HAP-1 (cell line): ENCODE measurements around the gene PELI1.

Experiments used
- DNase-seq, 2 experiments: peaks; one replicate each; pipeline ENCODE4 v3.0.0-alpha.2; 2016 to 2020; ENCODE audit warnings: low spot score in 2 of 2
- H3K27me3 ChIP-seq: fragments of 250-450 bp; sonication (Bioruptor Pico); 2 replicates; pipeline ENCODE4 v1.5.1; 2020; ENCODE audit warnings: low read depth, mild to moderate bottlenecking, moderate library complexity
- H3K36me3 ChIP-seq: fragments of 250-450 bp; sonication (Bioruptor Pico); replicated peaks from 2 replicates; pipeline ENCODE4 v1.5.1; 2020; ENCODE audit warnings: mild to moderate bottlenecking
- H3K4me1 ChIP-seq: fragments of 250-450 bp; sonication (Bioruptor Pico); 2 replicates; pipeline ENCODE4 v1.5.1; 2020; ENCODE audit warnings: mild to moderate bottlenecking
- H3K4me3 ChIP-seq: fragments of 250-450 bp; sonication (Bioruptor Pico); 2 replicates; pipeline ENCODE4 v1.5.1; 2020; ENCODE audit warnings: mild to moderate bottlenecking, moderate library complexity
- H3K9me3 ChIP-seq: fragments of 250-450 bp; sonication (Bioruptor Pico); 2 replicates; pipeline ENCODE4 v1.5.1; 2020; ENCODE audit warnings: mild to moderate bottlenecking, moderate library complexity
- in situ Hi-C: fragments of 300-500 bp; cut with MboI; formaldehyde crosslinking; loops from 3 replicates; pipeline ENCODE4 v1.14.3; 2020; ENCODE audit warnings: low sequenced_read_pairs, inconsistent platforms, mixed read lengths

Gene PELI1

GRCh38 chr2:64168756-64169155, 24.5 kb upstream of the PELI1 start:
- H3K9me3 ChIP-seq, result no peaks in the 10 kb centered on the region

GRCh38 chr2:64168201-64168600, 24.0 kb upstream of the PELI1 start:
- H3K4me1 ChIP-seq, result peaks cover 11% of the 10 kb centered on the region
- no peaks in the 10 kb centered on the region for H3K36me3 ChIP-seq
- no peak for DNase-seq
- no peaks in the 10 kb centered on the region for H3K9me3 ChIP-seq
- in situ Hi-C loops, result no loop called here
- H3K4me3 ChIP-seq, result no peak overlapping the region
- H3K27me3 ChIP-seq, result no peaks in the 10 kb centered on the region

More at GRCh38 chr2:64168756-64169155, 24.5 kb upstream of the PELI1 start:
- no peak for DNase-seq
- H3K4me3 ChIP-seq, result no peak overlapping the region
- H3K36me3 ChIP-seq, result no peaks in the 10 kb centered on the region
- H3K4me1 ChIP-seq, result peaks cover 11% of the 10 kb centered on the region
- in situ Hi-C loops, result no loop called here
- H3K27me3 ChIP-seq, result no peaks in the 10 kb centered on the region

- peak in 1 of 2 experiments; percentile 68 for DNase-seq
- Histone ChIP-seq H3K27me3 (no peaks in the 10 kb centered on the region), H3K36me3 (no peaks in the 10 kb centered on the region), H3K4me1 (peaks cover 11% of the 10 kb centered on the region), H3K4me3 (no peak overlapping the region), H3K9me3 (no peaks in the 10 kb centered on the region)
- in situ Hi-C loops, result no loop called here
Observed at GRCh38 chr2:64166637-64167420, 22.6 kb upstream of the PELI1 start.

- in situ Hi-C loops, result no loop called here
- H3K36me3 ChIP-seq, result no peaks in the 10 kb centered on the region
- no peak overlapping the region for H3K4me3 ChIP-seq
- no peaks in the 10 kb centered on the region for H3K27me3 ChIP-seq
- no peak for DNase-seq
- H3K4me1 ChIP-seq, result peaks cover 8% of the 10 kb centered on the region
- H3K9me3 ChIP-seq, result no peaks in the 10 kb centered on the region
Observed at GRCh38 chr2:64166212-64166611, 22.0 kb upstream of the PELI1 start.

GRCh38 chr2:64165706-64166105, 21.5 kb upstream of the PELI1 start:
- in situ Hi-C loops, result no loop called here
- Histone ChIP-seq H3K27me3 (no peaks in the 10 kb centered on the region), H3K9me3 (no peaks in the 10 kb centered on the region), H3K4me3 (no peak overlapping the region), H3K4me1 (peaks cover 8% of the 10 kb centered on the region), H3K36me3 (no peaks in the 10 kb centered on the region)
- DNase-seq, result no peak

- no peak overlapping the region for H3K4me3 ChIP-seq
Observed at GRCh38 chr2:64164629-64165028, 20.4 kb upstream of the PELI1 start.

GRCh38 chr2:64162516-64162915, 18.3 kb upstream of the PELI1 start:
- in situ Hi-C loops, result no loop called here
- Histone ChIP-seq H3K9me3 (no peaks in the 10 kb centered on the region), H3K36me3 (no peaks in the 10 kb centered on the region), H3K4me1 (peaks cover 10% of the 10 kb centered on the region), H3K4me3 (no peak overlapping the region), H3K27me3 (no peaks in the 10 kb centered on the region)
- no peak for DNase-seq

More at GRCh38 chr2:64164629-64165028, 20.4 kb upstream of the PELI1 start:
- H3K4me1 ChIP-seq, result peaks cover 8% of the 10 kb centered on the region
- in situ Hi-C loops, result no loop called here
- no peaks in the 10 kb centered on the region for H3K27me3 ChIP-seq
- no peak for DNase-seq
- H3K36me3 ChIP-seq, result no peaks in the 10 kb centered on the region
- no peaks in the 10 kb centered on the region for H3K9me3 ChIP-seq

GRCh38 chr2:64157792-64158191, 13.6 kb upstream of the PELI1 start:
- no peaks in the 10 kb centered on the region for H3K9me3 ChIP-seq
- in situ Hi-C loops, result no loop called here
- no peak overlapping the region for H3K4me3 ChIP-seq
- H3K4me1 ChIP-seq, result 0 out of 2 replicates have a peak, but pooled peaks cover 2% of the 10 kb centered on the region
- 0 out of 2 replicates have a peak, but pooled peaks cover 2% of the 10 kb centered on the region for H3K27me3 ChIP-seq
- H3K36me3 ChIP-seq, result no peaks in the 10 kb centered on the region
- DNase-seq, result peak; percentile 17 to 24

- Histone ChIP-seq H3K36me3 (no peaks in the 10 kb centered on the region), H3K4me3 (no peak overlapping the region), H3K4me1 (0 out of 2 replicates have a peak, but pooled peaks cover 2% of the 10 kb centered on the region), H3K27me3 (0 out of 2 replicates have a peak, but pooled peaks cover 2% of the 10 kb centered on the region), H3K9me3 (no peaks in the 10 kb centered on the region)
- in situ Hi-C loops, result no loop called here
- no peak for DNase-seq
Observed at GRCh38 chr2:64153811-64154210, 9.6 kb upstream of the PELI1 start.

- H3K4me3 ChIP-seq, result no peak overlapping the region
- in situ Hi-C loops, result no loop called here
- no peaks in the 10 kb centered on the region for H3K4me1 ChIP-seq
- H3K9me3 ChIP-seq, result no peaks in the 10 kb centered on the region
- no peaks in the 10 kb centered on the region for H3K27me3 ChIP-seq
- no peaks in the 10 kb centered on the region for H3K36me3 ChIP-seq
- no peak for DNase-seq
Observed at GRCh38 chr2:64151476-64151875, 7.3 kb upstream of the PELI1 start.

GRCh38 chr2:64145714-64146113, 1.5 kb upstream of the PELI1 start:
- in situ Hi-C loops, result no loop called here
- Histone ChIP-seq H3K27me3 (no peaks in the 10 kb centered on the region; the same call in 1 of the 2 replicates), H3K9me3 (no peaks in the 10 kb centered on the region), H3K4me1 (peaks cover 16% of the 10 kb centered on the region), H3K36me3 (no peaks in the 10 kb centered on the region), H3K4me3 (no peak overlapping the region)
- DNase-seq, result no peak

GRCh38 chr2:64145119-64145518, 899 bp upstream of the PELI1 start:
- no peak for DNase-seq
- Histone ChIP-seq H3K4me3 (no peak overlapping the region; the same call in 1 of the 2 replicates), H3K9me3 (no peaks in the 10 kb centered on the region), H3K36me3 (no peaks in the 10 kb centered on the region), H3K27me3 (no peaks in the 10 kb centered on the region; the same call in 1 of the 2 replicates), H3K4me1 (peaks cover 17% of the 10 kb centered on the region)
- in situ Hi-C loops, result no loop called here

- H3K4me1 ChIP-seq, result peaks cover 17% of the 10 kb centered on the region
- no peaks in the 10 kb centered on the region for H3K36me3 ChIP-seq
- peak in 1 of 2 experiments; percentile 53 for DNase-seq
- H3K9me3 ChIP-seq, result no peaks in the 10 kb centered on the region
- no peaks in the 10 kb centered on the region; the same call in 1 of the 2 replicates for H3K27me3 ChIP-seq
- in situ Hi-C loops, result no loop called here
- peak overlapping the region; percentile 83 for H3K4me3 ChIP-seq
Observed at GRCh38 chr2:64143169-64144056, 807 bp downstream of the PELI1 start.

- Histone ChIP-seq H3K27me3 (no peaks in the 10 kb centered on the region; the same call in 1 of the 2 replicates), H3K9me3 (no peaks in the 10 kb centered on the region), H3K4me1 (peaks cover 17% of the 10 kb centered on the region), H3K36me3 (no peaks in the 10 kb centered on the region), H3K4me3 (peak overlapping the region; percentile 83)
- in situ Hi-C loops, result no loop called here
- no peak for DNase-seq
Observed at GRCh38 chr2:64142741-64143168, 1.5 kb downstream of the PELI1 start.
